ENCODE data around the gene CKB. TPM values are rescaled to one million over a fixed set of nuclear protein-coding genes. Genes with fewer than 3 reads are reported as not detected.

The CKB gene
- polyA plus RNA-seq, 3 donors, result 0.76 to 12.5 (median 2.7) TPM

DNA sequence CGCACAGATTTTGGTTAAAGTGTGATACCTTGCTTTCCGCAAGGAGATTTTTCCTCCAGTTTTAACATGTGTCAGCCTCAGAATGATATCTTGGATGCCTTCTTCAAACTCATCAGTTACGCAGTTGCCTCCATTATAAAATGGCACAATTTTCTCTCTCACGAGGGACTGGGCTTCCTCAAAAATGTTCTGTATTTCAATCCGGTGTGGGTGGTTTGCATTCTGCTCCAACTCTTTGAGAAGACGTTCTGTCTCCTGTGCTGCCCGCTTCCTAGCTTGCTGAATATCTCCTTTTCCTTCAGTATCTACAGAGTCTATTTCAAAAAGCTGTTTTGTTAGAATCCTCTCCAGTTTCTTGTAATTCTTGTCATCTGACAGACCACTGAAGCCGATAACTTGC, 38.1 kb upstream of the CKB start:
- H3K27me3 Mint-ChIP-seq (ENCODE audit: low read depth in 3 of 3), result no peaks in the 10 kb centered on the region
- peak overlapping the region in 1 of 3 experiments; percentile 98 for H3K4me3 ChIP-seq (replicated peaks in 1 of 3; ENCODE audit: low read depth in 2 of 3, low read length in 3 of 3)

DNA sequence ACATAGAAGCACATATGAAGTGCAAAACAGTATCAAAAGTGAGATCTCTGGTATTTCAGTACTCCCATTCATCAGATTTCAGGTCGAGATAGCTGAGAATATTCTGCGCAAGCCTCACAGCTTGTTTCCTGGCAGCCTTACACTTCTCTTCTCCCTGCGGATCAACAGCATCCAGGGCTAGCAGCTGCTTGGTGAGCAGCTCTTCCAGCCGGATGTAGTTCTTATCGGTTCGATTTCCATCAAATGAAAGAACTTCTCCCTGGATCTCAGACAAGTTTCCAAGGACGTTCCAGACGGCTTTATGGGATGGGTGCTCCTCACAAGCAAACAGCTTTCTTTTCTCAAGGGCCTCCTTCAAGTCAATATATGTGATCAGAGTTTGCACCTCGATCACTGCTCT, 37.1 kb upstream of the CKB start:
- no peak for DNase-seq
- no peaks in the 10 kb centered on the region for H3K27me3 ChIP-seq (ENCODE audit: control insufficient read depth in 2 of 2, insufficient read depth in 2 of 2, low read length in 2 of 2)
- no peak overlapping the region for H2AFZ ChIP-seq (ENCODE audit: insufficient read depth, low read depth, low read length, poor library complexity, severe bottlenecking)
- Mint-ChIP-seq H3K27me3 (ENCODE audit: low read depth in 3 of 3) (no peaks in the 10 kb centered on the region), H3K9me3 (no peaks in the 10 kb centered on the region), H3K4me1 (peaks cover 35% of the 10 kb centered on the region), H3K4me3 (no peak overlapping the region), H3K27ac (no peak overlapping the region), H3K36me3 (peaks cover 34 to 37% of the 10 kb centered on the region in 2 donors)
- no peak overlapping the region for H3K4me3 ChIP-seq (replicated peaks in 1 of 3; ENCODE audit: low read depth in 2 of 3, low read length in 3 of 3)
- no peak overlapping the region for H3K4me2 ChIP-seq (replicated peaks; ENCODE audit: extremely low read depth, low read length, poor library complexity, severe bottlenecking)
- intact Hi-C loops (cut with micrococcal nuclease), result loop anchor here in 1 of 2 donors (5.0 kb wide), 2 partner anchors 37 to 68 kb away; partner anchors contain the start of genes CKB and KLC1
- 98% methylated on average over 8 of the region's 9 CpGs for WGBS (ENCODE audit: insufficient coverage)
- H3K79me2 ChIP-seq (ENCODE audit: insufficient read depth, low read length), result peaks cover 82% of the 10 kb centered on the region
- H3K4me1 ChIP-seq (ENCODE audit: control insufficient read depth in 1 of 2, insufficient read depth in 2 of 2, low read length in 2 of 2), result peaks cover 24 to 31% of the 10 kb centered on the region in 2 donors
- H3K36me3 ChIP-seq (replicated peaks in 1 of 2; ENCODE audit: control insufficient read depth in 1 of 2, insufficient read depth in 2 of 2, low read length in 2 of 2), result peaks cover 21 to 38% of the 10 kb centered on the region in 2 donors
- no peak overlapping the region for H3K27ac ChIP-seq (ENCODE audit: low read depth in 1 of 2, low read length in 2 of 2)
- H3K9me3 ChIP-seq (replicated peaks in 1 of 2; ENCODE audit: control insufficient read depth in 1 of 2, insufficient read depth in 1 of 2, low read length in 2 of 2), result no peaks in the 10 kb centered on the region
- peaks cover 74% of the 10 kb centered on the region for H4K20me1 ChIP-seq (ENCODE audit: insufficient read depth, low read length)
- no peak overlapping the region for H3K9ac ChIP-seq (ENCODE audit: insufficient read depth, low read length, poor library complexity, severe bottlenecking)
- TF ChIP-seq, protein P1, sequence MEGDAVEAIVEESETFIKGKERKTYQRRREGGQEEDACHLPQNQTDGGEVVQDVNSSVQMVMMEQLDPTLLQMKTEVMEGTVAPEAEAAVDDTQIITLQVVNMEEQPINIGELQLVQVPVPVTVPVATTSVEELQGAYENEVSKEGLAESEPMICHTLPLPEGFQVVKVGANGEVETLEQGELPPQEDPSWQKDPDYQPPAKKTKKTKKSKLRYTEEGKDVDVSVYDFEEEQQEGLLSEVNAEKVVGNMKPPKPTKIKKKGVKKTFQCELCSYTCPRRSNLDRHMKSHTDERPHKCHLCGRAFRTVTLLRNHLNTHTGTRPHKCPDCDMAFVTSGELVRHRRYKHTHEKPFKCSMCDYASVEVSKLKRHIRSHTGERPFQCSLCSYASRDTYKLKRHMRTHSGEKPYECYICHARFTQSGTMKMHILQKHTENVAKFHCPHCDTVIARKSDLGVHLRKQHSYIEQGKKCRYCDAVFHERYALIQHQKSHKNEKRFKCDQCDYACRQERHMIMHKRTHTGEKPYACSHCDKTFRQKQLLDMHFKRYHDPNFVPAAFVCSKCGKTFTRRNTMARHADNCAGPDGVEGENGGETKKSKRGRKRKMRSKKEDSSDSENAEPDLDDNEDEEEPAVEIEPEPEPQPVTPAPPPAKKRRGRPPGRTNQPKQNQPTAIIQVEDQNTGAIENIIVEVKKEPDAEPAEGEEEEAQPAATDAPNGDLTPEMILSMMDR (IDR thresholded peaks at IDR 0.05), result no peak

More for the DNA sequence above, 38.1 kb upstream of the CKB start:
- Histone ChIP-seq H3K27me3 (ENCODE audit: control insufficient read depth in 2 of 2, insufficient read depth in 2 of 2, low read length in 2 of 2) (no peaks in the 10 kb centered on the region), H2AFZ (ENCODE audit: insufficient read depth, low read depth, low read length, poor library complexity, severe bottlenecking) (no peak overlapping the region), H3K4me2 (replicated peaks; ENCODE audit: extremely low read depth, low read length, poor library complexity, severe bottlenecking) (peak overlapping the region; percentile 82), H3K4me1 (ENCODE audit: control insufficient read depth in 1 of 2, insufficient read depth in 2 of 2, low read length in 2 of 2) (peaks cover 24 to 31% of the 10 kb centered on the region in 2 donors), H3K27ac (ENCODE audit: low read depth in 1 of 2, low read length in 2 of 2) (no peak overlapping the region), H3K36me3 (replicated peaks in 1 of 2; ENCODE audit: control insufficient read depth in 1 of 2, insufficient read depth in 2 of 2, low read length in 2 of 2) (peaks cover 19 to 38% of the 10 kb centered on the region in 2 donors), H3K9ac (ENCODE audit: insufficient read depth, low read length, poor library complexity, severe bottlenecking) (no peak overlapping the region), H4K20me1 (ENCODE audit: insufficient read depth, low read length) (peaks cover 67% of the 10 kb centered on the region), H3K79me2 (ENCODE audit: insufficient read depth, low read length) (peaks cover 92% of the 10 kb centered on the region), H3K9me3 (replicated peaks in 1 of 2; ENCODE audit: control insufficient read depth in 1 of 2, insufficient read depth in 1 of 2, low read length in 2 of 2) (no peaks in the 10 kb centered on the region)
- 58% methylated on average over 2 of the region's 8 CpGs for WGBS (ENCODE audit: insufficient coverage)
- no peaks in the 10 kb centered on the region for H3K9me3 Mint-ChIP-seq
- intact Hi-C loops (cut with micrococcal nuclease), result loop anchor here in 1 of 2 donors (5.0 kb wide), 2 partner anchors 38 to 67 kb away; partner anchors contain the start of genes CKB and KLC1
- H3K4me3 Mint-ChIP-seq, result no peak overlapping the region
- no peak for DNase-seq
- peaks cover 38% of the 10 kb centered on the region for H3K4me1 Mint-ChIP-seq
- TF ChIP-seq, protein P1 (IDR thresholded peaks at IDR 0.05), result no peak
- peaks cover 30 to 34% of the 10 kb centered on the region in 2 donors for H3K36me3 Mint-ChIP-seq
- peak overlapping the region in 1 of 7 donors; percentile 11 for H3K27ac Mint-ChIP-seq
